Erythroblast (primary cell): ENCODE measurements around the gene HAUS7.

Experiments
- DNase-seq, 2 experiments: peaks; one replicate each; lab custom pipeline; 2025; lab: John Stamatoyannopoulos, UW
- GATA1 ChIP-seq: IDR thresholded peaks from 2 replicates; pipeline ENCODE4 v1.6.1; 2011; ENCODE audit warnings: low read depth, mild to moderate bottlenecking, control low read depth, low read length, moderate library complexity
- POLR2A ChIP-seq: IDR thresholded peaks from 2 replicates; pipeline ENCODE4 v1.6.1; 2011; ENCODE audit warnings: mild to moderate bottlenecking, low read length

The HAUS7 gene

GRCh38 chrX:153439977-153440376 lies 30.4 kb downstream of the HAUS7 start:
- no peak for TF ChIP-seq POLR2A
- TF ChIP-seq GATA1: no peak
- no peak for DNase-seq

GRCh38 chrX:153438532-153438931 lies 31.8 kb downstream of the HAUS7 start:
- TF ChIP-seq GATA1: no peak
- TF ChIP-seq POLR2A: no peak
- DNase-seq: no peak

- no peak for TF ChIP-seq POLR2A
- TF ChIP-seq GATA1: no peak
Observed at GRCh38 chrX:153435845-153436244, 34.5 kb downstream of the HAUS7 start.

GRCh38 chrX:153434801-153435200 lies 35.6 kb downstream of the HAUS7 start:
- no peak for DNase-seq
- TF ChIP-seq POLR2A (no peak), GATA1 (no peak)

More at GRCh38 chrX:153435845-153436244, 34.5 kb downstream of the HAUS7 start:
- no peak for DNase-seq

- TF ChIP-seq GATA1: no peak
- TF ChIP-seq POLR2A: no peak
Observed at GRCh38 chrX:153433781-153434285, 36.5 kb downstream of the HAUS7 start.

GRCh38 chrX:153433161-153433680 lies 37.2 kb downstream of the HAUS7 start:
- TF ChIP-seq GATA1 (no peak), POLR2A (no peak)
- no peak for DNase-seq

More at GRCh38 chrX:153433781-153434285, 36.5 kb downstream of the HAUS7 start:
- no peak for DNase-seq

GRCh38 chrX:153430796-153431195 lies 39.6 kb downstream of the HAUS7 start:
- TF ChIP-seq POLR2A (no peak), GATA1 (no peak)
- DNase-seq: no peak

- no peak for DNase-seq
- TF ChIP-seq GATA1: no peak
- no peak for TF ChIP-seq POLR2A
Observed at GRCh38 chrX:153426204-153426603, 44.2 kb downstream of the HAUS7 start.

GRCh38 chrX:153423652-153424051 lies 46.7 kb downstream of the HAUS7 start:
- no peak for TF ChIP-seq POLR2A
- TF ChIP-seq GATA1: no peak
- DNase-seq: no peak

- TF ChIP-seq GATA1 (no peak), POLR2A (no peak)
Observed at GRCh38 chrX:153421856-153422255, 48.5 kb downstream of the HAUS7 start.

GRCh38 chrX:153420851-153421599 lies 49.4 kb downstream of the HAUS7 start:
- no peak for DNase-seq
- TF ChIP-seq GATA1: no peak
- TF ChIP-seq POLR2A: no peak

More at GRCh38 chrX:153421856-153422255, 48.5 kb downstream of the HAUS7 start:
- no peak for DNase-seq

- TF ChIP-seq GATA1: no peak
- TF ChIP-seq POLR2A: no peak
- DNase-seq: no peak
Observed at GRCh38 chrX:153417637-153418036, 52.7 kb downstream of the HAUS7 start.

- TF ChIP-seq POLR2A (no peak), GATA1 (no peak)
- DNase-seq: no peak
Observed at GRCh38 chrX:153416781-153417450, 53.5 kb downstream of the HAUS7 start.

- no peak for TF ChIP-seq GATA1
- no peak for TF ChIP-seq POLR2A
- DNase-seq: no peak
Observed at GRCh38 chrX:153414856-153415510, 55.4 kb downstream of the HAUS7 start.
